ENCODE measurements around the gene SHISA9. TPM values are rescaled to one million over a fixed set of nuclear protein-coding genes. Genes with fewer than 3 reads are reported as not detected.

Gene SHISA9
- total RNA-seq, 1 donor from 2014 or later, result 2.5 TPM

- no peak overlapping the region for H3K27ac ChIP-seq
- peak overlapping the region; percentile 97 for H2AFZ ChIP-seq (replicated peaks)
- H3K9ac ChIP-seq, result no peak overlapping the region
- peaks cover 12% of the 10 kb centered on the region for H3K36me3 Mint-ChIP-seq
- TF ChIP-seq EZH2phosphoT487 (IDR thresholded peaks at IDR 0.05), result no peak
- no peak for TF ChIP-seq EZH2 (IDR thresholded peaks at IDR 0.05)
- TF ChIP-seq CTCF (IDR thresholded peaks at IDR 0.05), result no peak
- no peaks in the 10 kb centered on the region for H3K9me3 ChIP-seq (ENCODE audit: low read depth)
- peaks cover 21% of the 10 kb centered on the region for H3K79me2 ChIP-seq (ENCODE audit: low read depth)
- no peak for DNase-seq (ENCODE audit: low spot score)
- H3K27me3 Mint-ChIP-seq (ENCODE audit: insufficient read depth, low read depth), result peaks cover 16% of the 10 kb centered on the region
- H4K20me1 ChIP-seq (ENCODE audit: low read depth), result peaks cover 11% of the 10 kb centered on the region
- H3K27ac Mint-ChIP-seq, result no peak overlapping the region
- peaks cover 14% of the 10 kb centered on the region for H3K4me1 ChIP-seq
- peak overlapping the region; percentile 95 for H3K4me3 Mint-ChIP-seq
- H3K27me3 ChIP-seq, result peaks cover 38% of the 10 kb centered on the region
- no peaks in the 10 kb centered on the region for H3K9me3 Mint-ChIP-seq
- H3K36me3 ChIP-seq, result no peaks in the 10 kb centered on the region
- H3F3A ChIP-seq (ENCODE audit: low read depth), result peaks cover 13% of the 10 kb centered on the region
- H3K4me1 Mint-ChIP-seq, result peaks cover 22% of the 10 kb centered on the region
- H3K4me2 ChIP-seq, result peak overlapping the region; percentile 99
- peak overlapping the region; percentile 87 for H3K4me3 ChIP-seq
Measured at GRCh38 chr16:12904329-12904671, 2.9 kb downstream of the SHISA9 start.

GRCh38 chr16:12906271-12906670 is 4.9 kb downstream of the SHISA9 start:
- peaks cover 11% of the 10 kb centered on the region for H3K4me1 Mint-ChIP-seq
- Histone ChIP-seq H3K27me3 (peaks cover 19% of the 10 kb centered on the region), H3F3A (ENCODE audit: low read depth) (peaks cover 6% of the 10 kb centered on the region), H3K27ac (no peak overlapping the region), H2AFZ (replicated peaks) (no peak overlapping the region), H3K9ac (no peak overlapping the region), H3K79me2 (ENCODE audit: low read depth) (peaks cover 21% of the 10 kb centered on the region), H4K20me1 (ENCODE audit: low read depth) (peaks cover 4% of the 10 kb centered on the region), H3K9me3 (ENCODE audit: low read depth) (no peaks in the 10 kb centered on the region), H3K36me3 (no peaks in the 10 kb centered on the region), H3K4me1 (peaks cover 2% of the 10 kb centered on the region), H3K4me2 (no peak overlapping the region), H3K4me3 (no peak overlapping the region)
- peak; percentile 23 for DNase-seq (ENCODE audit: low spot score)
- peaks cover 25% of the 10 kb centered on the region for H3K36me3 Mint-ChIP-seq
- TF ChIP-seq EZH2phosphoT487 (IDR thresholded peaks at IDR 0.05) (no peak), EZH2 (IDR thresholded peaks at IDR 0.05) (no peak), CTCF (IDR thresholded peaks at IDR 0.05) (no peak)
- H3K4me3 Mint-ChIP-seq, result no peak overlapping the region
- peaks cover 12% of the 10 kb centered on the region for H3K27me3 Mint-ChIP-seq (ENCODE audit: insufficient read depth, low read depth)
- H3K9me3 Mint-ChIP-seq, result no peaks in the 10 kb centered on the region
- no peak overlapping the region for H3K27ac Mint-ChIP-seq

- Histone ChIP-seq H3F3A (ENCODE audit: low read depth) (peaks cover 6% of the 10 kb centered on the region), H3K4me2 (no peak overlapping the region), H3K9me3 (ENCODE audit: low read depth) (no peaks in the 10 kb centered on the region), H3K4me1 (peaks cover 2% of the 10 kb centered on the region), H3K27me3 (peaks cover 18% of the 10 kb centered on the region), H3K9ac (no peak overlapping the region), H3K79me2 (ENCODE audit: low read depth) (peaks cover 21% of the 10 kb centered on the region), H3K27ac (no peak overlapping the region), H3K4me3 (no peak overlapping the region), H2AFZ (replicated peaks) (no peak overlapping the region), H4K20me1 (ENCODE audit: low read depth) (peaks cover 4% of the 10 kb centered on the region), H3K36me3 (no peaks in the 10 kb centered on the region)
- Mint-ChIP-seq H3K36me3 (peaks cover 27% of the 10 kb centered on the region), H3K9me3 (no peaks in the 10 kb centered on the region), H3K27me3 (ENCODE audit: insufficient read depth, low read depth) (peaks cover 12% of the 10 kb centered on the region), H3K27ac (no peak overlapping the region), H3K4me3 (no peak overlapping the region), H3K4me1 (peaks cover 11% of the 10 kb centered on the region)
- DNase-seq (ENCODE audit: low spot score), result no peak
- no peak for TF ChIP-seq EZH2phosphoT487 (IDR thresholded peaks at IDR 0.05)
- no peak for TF ChIP-seq EZH2 (IDR thresholded peaks at IDR 0.05)
- no peak for TF ChIP-seq CTCF (IDR thresholded peaks at IDR 0.05)
Measured at GRCh38 chr16:12906765-12907516, 5.5 kb downstream of the SHISA9 start.

All from neural progenitor cell (in vitro differentiated cells).